Measurements from ENCODE around the gene PXDN. TPM values are rescaled to one million over a fixed set of nuclear protein-coding genes. Genes with fewer than 3 reads are reported as not detected.

PXDN gene
- total RNA-seq, 4 donors from 2014 or later, result 0.72 to 10.9 (median 5.9) TPM

DNA sequence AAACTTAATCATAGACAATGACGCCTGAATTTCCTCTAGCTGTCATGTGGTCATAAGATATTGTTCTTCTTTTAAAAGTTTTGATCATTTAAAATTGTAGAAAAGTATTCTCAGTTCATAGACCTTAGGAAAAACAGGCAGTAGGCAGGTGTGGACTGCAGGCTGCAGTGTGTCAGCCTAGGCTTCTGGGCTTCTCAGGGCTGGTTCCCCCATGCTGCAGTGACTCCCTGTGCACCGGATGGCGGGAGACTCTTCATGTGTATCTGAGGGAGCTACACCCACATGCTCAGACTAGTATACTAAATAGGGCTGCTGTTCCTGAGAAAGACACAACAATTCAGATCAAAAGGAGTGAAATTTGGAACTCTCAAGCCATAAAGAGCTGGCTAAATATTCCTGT lies 72.4 kb downstream of the PXDN start:
- no peaks in the 10 kb centered on the region for H3K27me3 ChIP-seq
- no peak for TF ChIP-seq POLR2A (IDR thresholded peaks at IDR 0.05)
- TF ChIP-seq, protein P1, sequence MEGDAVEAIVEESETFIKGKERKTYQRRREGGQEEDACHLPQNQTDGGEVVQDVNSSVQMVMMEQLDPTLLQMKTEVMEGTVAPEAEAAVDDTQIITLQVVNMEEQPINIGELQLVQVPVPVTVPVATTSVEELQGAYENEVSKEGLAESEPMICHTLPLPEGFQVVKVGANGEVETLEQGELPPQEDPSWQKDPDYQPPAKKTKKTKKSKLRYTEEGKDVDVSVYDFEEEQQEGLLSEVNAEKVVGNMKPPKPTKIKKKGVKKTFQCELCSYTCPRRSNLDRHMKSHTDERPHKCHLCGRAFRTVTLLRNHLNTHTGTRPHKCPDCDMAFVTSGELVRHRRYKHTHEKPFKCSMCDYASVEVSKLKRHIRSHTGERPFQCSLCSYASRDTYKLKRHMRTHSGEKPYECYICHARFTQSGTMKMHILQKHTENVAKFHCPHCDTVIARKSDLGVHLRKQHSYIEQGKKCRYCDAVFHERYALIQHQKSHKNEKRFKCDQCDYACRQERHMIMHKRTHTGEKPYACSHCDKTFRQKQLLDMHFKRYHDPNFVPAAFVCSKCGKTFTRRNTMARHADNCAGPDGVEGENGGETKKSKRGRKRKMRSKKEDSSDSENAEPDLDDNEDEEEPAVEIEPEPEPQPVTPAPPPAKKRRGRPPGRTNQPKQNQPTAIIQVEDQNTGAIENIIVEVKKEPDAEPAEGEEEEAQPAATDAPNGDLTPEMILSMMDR (IDR thresholded peaks at IDR 0.05), result no peak
- peaks cover 0 to 32% (median 8%) of the 10 kb centered on the region in 3 donors for H3K36me3 ChIP-seq
- H3K4me1 ChIP-seq, result peaks cover 0 to 4% (median 0%) of the 10 kb centered on the region in 3 donors
- no peak overlapping the region for H3K4me3 ChIP-seq
- intact Hi-C loops (cut with DNase I), result no loop called here
- 79 to 89% methylated on average over 3 of the region's 3 CpGs for WGBS, 2 donors
- no peak for DNase-seq
- H3K27ac ChIP-seq, result no peak overlapping the region
- no peaks in the 10 kb centered on the region for H3K9me3 ChIP-seq

DNA sequence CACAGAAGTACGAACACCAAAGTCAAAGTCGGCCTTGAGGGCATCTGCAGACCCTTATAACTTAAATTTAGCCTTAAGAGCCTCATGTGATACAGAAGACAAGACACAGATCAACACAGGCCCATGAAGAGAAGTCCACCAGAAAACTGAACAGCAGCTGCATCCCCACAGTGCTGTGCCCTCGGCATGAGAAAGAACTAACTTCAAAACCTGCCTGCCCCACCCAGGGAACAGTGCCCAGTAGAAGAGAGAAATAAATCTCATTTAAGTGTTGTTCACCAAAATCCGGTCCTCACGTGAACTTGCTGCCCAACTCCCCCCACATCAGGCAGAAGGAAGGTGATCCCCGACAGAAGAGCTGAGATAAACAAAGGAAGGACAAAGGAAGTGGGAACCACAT lies 73.7 kb downstream of the PXDN start:
- Histone ChIP-seq H3K27ac (no peak overlapping the region), H3K27me3 (no peaks in the 10 kb centered on the region), H3K36me3 (peaks cover 0 to 27% (median 8%) of the 10 kb centered on the region in 3 donors), H3K4me3 (no peak overlapping the region), H3K4me1 (no peaks in the 10 kb centered on the region), H3K9me3 (no peaks in the 10 kb centered on the region)
- TF ChIP-seq, protein P1 (IDR thresholded peaks at IDR 0.05), result no peak
- TF ChIP-seq POLR2A (IDR thresholded peaks at IDR 0.05), result no peak
- WGBS, 2 donors, result 71 to 78% methylated on average over 6 of the region's 6 CpGs
- DNase-seq, result no peak
- intact Hi-C loops (cut with DNase I), result no loop called here

DNA sequence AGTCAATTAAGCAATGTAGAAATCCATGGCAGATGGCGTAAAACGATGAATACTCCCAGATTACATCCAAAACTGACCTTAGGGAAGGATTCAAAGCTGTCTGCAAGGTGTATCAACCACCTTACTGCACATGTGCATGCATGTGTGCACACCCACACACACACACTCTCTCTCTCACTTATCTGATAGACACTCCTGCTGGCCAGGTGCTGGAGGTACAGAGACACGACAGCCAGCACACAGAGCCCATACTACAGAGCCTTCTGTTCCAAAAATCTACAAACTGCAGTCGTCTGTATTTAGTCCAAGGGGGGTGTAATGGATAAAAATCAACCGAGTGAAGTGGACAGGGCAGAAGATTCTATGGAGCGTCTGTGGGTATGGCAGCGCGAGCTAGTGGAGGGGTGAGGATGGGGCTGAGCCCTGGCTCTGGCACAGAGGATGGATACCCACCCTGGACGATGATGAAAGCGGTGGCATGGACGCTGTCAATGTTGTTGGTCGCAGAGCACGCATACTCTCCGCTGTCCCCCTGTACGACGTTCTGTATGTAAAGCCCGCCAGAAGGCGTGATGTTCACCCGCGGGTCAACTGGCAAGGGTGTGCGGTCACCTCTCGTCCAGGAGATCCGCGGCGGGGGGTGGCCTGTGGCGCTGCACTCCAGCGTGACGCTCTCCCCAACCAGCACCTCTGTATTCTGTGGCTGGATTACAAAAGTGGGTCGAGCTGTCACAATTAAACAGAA lies 78.4 kb downstream of the PXDN start:
- Histone ChIP-seq H3K4me1 (no peaks in the 10 kb centered on the region), H3K27me3 (no peaks in the 10 kb centered on the region), H3K9me3 (no peaks in the 10 kb centered on the region), H3K4me3 (no peak overlapping the region), H3K36me3 (peaks cover 0 to 39% (median 8%) of the 10 kb centered on the region in 3 donors), H3K27ac (no peak overlapping the region)
- 91 to 92% methylated on average over 28 to 29 of the region's 29 CpGs for WGBS, 2 donors
- no peak for DNase-seq
- TF ChIP-seq, protein P1 (IDR thresholded peaks at IDR 0.05), result no peak
- no peak for TF ChIP-seq POLR2A (IDR thresholded peaks at IDR 0.05)
- intact Hi-C loops (cut with DNase I), result no loop called here

DNA sequence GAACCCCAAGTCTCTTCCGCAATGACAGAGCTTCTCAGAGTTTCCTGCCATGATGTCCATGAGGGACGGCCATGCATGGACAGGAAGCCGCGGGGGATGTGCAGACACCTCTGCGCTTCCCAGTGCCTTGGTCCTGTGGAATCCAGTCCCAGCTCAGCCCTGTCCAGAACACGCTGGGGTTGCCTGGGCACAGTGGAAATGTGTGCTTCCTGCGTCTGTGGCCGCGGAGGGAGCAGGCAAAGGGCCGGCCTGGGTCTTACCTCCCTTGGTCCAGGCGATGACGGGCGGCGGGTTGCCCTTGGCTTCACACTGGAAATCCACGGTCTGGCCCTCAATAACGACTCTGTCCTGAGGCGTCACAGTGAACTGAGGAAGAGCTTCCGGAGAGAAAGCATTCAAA lies 79.6 kb downstream of the PXDN start:
- Histone ChIP-seq H3K4me1 (no peaks in the 10 kb centered on the region), H3K36me3 (peaks cover 0 to 51% (median 8%) of the 10 kb centered on the region in 3 donors), H3K9me3 (no peaks in the 10 kb centered on the region), H3K4me3 (no peak overlapping the region), H3K27ac (no peak overlapping the region), H3K27me3 (no peaks in the 10 kb centered on the region)
- WGBS, 2 donors, result 84 to 94% methylated on average over 6 to 13 of the region's 18 CpGs
- intact Hi-C loops (cut with DNase I), result no loop called here
- no peak for DNase-seq
- TF ChIP-seq, protein P1 (IDR thresholded peaks at IDR 0.05), result no peak
- TF ChIP-seq POLR2A (IDR thresholded peaks at IDR 0.05), result no peak

DNA sequence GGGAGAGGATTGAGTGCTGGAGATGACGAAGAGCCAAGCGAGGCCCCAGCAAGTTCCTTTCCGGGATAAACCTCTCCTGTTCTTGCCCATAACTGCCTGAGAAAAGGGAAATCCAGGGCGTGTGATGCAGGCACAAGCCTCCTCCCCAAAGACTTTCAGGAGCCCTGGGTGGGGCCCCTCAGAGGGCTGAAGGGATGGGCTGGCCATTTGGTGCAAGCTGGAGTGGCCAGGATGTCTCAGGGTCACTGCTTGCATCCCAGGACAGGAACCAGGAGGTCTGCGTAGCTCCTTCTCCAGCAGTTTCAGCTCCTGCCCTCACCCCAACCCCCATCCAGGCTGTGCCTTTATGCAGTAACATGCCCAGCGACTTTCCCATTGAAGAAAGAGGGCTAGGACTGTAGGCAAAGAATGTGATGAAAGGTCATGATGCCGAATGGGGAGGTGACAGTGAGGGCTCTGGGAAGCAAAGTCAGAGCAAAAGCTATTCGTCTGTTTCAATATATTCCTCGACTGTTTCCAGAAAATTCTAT lies 80.2 kb downstream of the PXDN start:
- 91 to 95% methylated on average over 8 to 9 of the region's 9 CpGs for WGBS, 2 donors
- H3K36me3 ChIP-seq, result peaks cover 0 to 51% (median 8%) of the 10 kb centered on the region in 3 donors
- H3K4me1 ChIP-seq, result no peaks in the 10 kb centered on the region
- no peak overlapping the region for H3K4me3 ChIP-seq
- TF ChIP-seq POLR2A (IDR thresholded peaks at IDR 0.05), result no peak
- TF ChIP-seq, protein P1 (IDR thresholded peaks at IDR 0.05), result no peak
- no peak overlapping the region for H3K27ac ChIP-seq
- H3K9me3 ChIP-seq, result no peaks in the 10 kb centered on the region
- DNase-seq, result no peak
- intact Hi-C loops (cut with DNase I), result no loop called here
- no peaks in the 10 kb centered on the region for H3K27me3 ChIP-seq

Data from esophagus squamous epithelium (tissue), 5 donors.